SHP77 treated with DMSO at 0.1 percent for 48 hours (cell line): ENCODE data around the gene BTBD17.

Experiments
- DNase-seq: peaks from one replicate; lab custom pipeline; 2025; lab: John Stamatoyannopoulos, UW

The BTBD17 gene

DNA sequence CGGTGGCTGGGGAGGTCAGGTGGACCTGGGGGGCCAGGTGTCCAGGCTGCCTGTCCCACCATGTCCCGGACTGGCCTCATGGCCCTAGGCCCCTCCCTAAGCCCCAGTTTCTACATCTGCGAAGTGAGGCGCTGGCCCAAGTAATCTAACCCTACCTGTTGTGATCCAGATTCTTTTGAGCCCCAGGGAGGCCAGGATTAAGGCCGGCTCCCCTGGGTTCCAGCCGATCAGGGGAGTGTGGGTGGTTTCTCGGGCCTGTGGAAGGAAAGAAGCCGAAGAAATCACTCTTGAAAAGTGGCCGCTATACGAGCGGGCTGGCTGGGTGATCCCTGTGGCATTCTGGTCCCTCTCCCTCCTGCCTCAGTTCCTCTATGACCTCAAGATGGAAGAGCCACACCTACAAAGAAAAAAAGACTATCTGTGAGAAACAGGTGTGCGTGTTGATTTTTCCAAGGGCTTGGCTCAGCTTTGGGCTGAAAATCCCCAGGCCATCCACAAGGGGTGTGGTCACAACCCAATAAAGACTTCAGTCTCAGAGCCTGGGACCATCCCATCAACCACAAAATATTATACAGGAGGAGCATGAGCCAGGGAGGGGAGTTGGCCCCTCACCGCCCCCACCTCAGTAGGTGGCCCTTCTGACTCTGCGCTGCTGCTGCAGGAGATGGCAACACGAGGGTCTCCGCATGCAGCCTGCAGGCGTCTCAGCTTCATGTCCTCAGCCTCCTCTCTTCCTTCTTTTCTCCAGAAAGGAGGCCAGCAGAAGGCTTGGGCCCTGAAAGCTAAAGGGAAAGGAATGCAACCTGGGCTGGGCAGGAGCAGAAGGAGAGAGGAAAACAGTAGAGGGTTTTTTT, 25.9 kb upstream of the BTBD17 start:
- DNase-seq = no peak

DNA sequence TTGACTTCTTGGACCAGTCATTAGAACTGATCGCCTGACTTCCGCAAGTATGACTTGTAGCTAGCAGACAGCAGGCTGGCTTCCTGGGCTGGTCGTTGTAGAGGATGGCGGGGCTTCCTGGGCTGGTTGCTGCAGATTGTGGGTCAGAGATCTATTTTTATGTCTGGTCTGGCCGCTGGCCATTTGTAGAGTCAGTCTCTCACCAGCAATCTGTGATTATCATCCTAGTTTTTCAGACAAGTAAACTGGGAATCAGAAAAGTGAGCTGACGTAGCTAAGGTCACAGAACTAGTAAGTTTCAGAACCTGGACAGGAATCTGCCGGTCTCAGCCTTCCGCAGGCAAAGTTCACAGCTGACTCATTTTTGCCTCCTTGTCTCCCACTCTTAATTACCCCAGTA, 24.7 kb upstream of the BTBD17 start:
- DNase-seq = no peak

DNA sequence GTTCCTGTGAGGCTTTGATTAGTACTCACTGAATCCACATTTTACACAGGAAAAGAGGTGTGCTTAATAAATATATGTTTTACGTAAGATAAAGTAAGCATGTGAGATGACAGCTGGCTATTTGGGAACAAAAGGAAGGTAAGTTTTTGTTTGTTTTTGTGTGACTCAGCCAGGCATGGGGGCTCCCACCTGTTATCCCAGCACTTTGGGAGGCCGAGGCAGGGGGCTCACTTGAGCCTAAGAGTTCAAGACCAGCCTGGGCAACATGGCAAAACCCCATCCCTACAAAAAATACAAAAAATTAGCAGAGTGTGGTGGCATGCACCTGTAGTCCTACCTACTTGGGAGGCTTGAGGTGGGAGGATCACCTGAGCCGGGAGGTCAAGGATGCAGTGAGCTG, 23.5 kb upstream of the BTBD17 start:
- no peak for DNase-seq

- DNase-seq = no peak
Observed at GRCh38 chr17:74383141-74383540, 21.5 kb upstream of the BTBD17 start.

- no peak for DNase-seq
Observed at GRCh38 chr17:74380959-74381808, 19.5 kb upstream of the BTBD17 start.

DNA sequence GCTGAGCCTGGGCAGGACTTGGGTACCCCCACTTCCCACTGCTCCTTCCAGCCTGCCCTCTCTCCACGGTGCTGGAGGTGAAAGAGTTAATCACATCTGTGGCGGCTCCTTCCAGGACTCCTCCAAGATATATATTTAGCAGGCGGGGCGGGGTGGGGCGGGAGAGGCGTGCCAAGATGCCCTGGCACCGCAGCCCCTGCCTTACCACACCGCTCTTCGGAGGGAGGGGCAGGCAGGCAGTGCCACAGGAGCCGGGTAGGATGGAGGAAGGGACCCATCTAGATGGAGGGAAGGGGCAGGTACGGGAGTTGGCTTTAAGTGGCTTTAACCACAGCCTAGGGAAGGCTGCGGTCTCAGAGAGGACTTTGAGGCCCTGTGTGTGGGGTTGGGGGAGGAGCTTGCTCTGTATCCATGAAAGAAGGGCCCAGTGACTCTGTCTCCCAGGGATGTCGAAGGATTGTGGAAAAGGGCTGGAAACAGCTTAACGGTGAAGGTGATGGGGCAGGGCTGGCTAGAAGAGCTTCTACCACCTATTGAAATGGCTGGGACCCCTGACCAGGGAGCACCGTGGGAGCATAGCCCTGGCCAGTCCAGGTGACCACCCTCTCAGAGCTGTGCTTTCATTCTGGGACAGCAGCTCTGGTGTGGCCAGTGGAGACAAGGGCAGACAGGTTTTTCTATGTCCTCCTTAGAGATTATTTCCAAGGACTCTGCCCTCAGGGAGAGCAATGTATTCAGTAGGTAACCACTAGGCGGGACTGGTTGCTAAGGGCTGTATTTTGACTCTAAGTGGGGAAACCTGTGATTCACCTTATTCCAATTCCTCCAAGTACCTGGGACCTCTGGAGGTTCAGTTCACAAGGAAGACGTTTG, 18.7 kb upstream of the BTBD17 start:
- DNase-seq = no peak

- DNase-seq = peak; percentile 68
Observed at GRCh38 chr17:74379495-74380085, 17.9 kb upstream of the BTBD17 start.

DNA sequence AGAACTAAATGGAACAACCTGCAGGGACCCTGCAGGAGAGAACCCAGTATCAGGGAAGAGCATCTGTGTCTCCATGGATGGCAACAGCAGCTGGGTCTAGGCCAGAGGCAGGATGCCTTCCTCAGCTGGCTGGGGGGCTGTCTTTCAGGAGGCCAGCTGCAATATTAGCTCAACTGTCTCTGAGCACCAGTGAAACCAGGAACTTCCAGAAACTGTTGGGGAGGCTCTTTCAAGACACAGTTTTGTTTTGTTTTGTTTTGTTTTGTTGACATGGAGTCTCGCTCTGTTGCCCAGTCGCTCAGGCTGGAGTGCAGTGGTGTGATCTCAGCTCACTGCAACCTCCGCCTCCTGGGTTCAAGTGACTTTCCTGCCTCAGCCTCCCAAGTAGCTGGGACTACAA, 13.2 kb upstream of the BTBD17 start:
- DNase-seq = no peak

DNA sequence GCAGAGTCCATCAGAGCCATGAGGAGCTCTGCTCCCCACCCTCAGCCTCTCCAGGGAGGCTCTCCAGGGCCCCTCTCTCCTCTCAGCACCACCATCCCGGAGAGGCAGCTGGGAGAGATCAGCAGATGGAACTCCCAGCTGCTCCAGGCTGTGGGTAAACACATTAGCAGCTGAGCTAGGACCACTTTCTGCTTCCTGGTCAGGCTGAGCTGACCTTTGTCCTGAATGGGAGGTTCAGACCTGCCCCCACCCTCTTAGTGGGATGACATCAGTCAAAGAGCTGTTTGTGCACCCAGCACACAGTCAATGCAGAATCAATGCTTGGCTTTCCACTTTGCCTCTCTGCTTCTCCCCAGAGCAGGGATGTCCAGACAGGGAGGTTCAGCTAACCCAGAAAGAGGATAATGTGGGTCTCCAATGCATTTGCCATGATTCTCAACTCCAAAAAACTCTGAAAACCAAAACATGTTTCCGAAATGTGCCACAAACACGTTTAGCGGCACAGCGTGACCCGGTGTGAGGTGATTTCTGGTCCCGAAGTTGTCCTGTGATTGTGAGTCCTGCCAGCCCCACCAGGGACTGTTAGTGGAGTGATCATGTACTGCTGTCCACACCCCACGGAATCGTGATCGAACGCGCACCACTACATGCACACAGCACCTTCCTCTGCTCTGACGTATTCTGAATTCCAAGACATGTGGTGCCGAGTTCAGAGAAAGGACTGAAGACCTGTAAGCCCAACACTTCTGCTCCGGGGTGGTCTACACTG, 12.4 kb upstream of the BTBD17 start:
- DNase-seq = peak; percentile 89

DNA sequence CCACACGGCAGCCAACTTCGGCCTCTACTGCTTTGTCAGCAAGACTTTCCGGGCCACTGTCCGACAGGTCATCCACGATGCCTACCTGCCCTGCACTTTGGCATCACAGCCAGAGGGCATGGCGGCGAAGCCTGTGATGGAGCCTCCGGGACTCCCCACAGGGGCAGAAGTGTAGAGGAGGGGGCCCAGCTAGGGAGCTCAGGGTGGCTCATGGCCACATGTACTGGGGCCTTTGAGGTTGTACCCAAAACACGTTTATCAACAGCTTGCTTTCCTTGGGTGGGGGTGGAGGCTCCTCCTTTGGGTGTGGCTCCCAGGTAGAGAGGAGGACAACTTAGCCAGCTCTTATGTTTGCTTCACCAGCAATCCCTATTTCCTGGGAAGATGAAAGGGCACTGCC, 10.8 kb upstream of the BTBD17 start:
- no peak for DNase-seq

GRCh38 chr17:74371653-74372147, 10.0 kb upstream of the BTBD17 start:
- no peak for DNase-seq

- DNase-seq = no peak
Observed at GRCh38 chr17:74369665-74370490, 8.2 kb upstream of the BTBD17 start.

GRCh38 chr17:74369221-74369620, 7.6 kb upstream of the BTBD17 start:
- DNase-seq = no peak

DNA sequence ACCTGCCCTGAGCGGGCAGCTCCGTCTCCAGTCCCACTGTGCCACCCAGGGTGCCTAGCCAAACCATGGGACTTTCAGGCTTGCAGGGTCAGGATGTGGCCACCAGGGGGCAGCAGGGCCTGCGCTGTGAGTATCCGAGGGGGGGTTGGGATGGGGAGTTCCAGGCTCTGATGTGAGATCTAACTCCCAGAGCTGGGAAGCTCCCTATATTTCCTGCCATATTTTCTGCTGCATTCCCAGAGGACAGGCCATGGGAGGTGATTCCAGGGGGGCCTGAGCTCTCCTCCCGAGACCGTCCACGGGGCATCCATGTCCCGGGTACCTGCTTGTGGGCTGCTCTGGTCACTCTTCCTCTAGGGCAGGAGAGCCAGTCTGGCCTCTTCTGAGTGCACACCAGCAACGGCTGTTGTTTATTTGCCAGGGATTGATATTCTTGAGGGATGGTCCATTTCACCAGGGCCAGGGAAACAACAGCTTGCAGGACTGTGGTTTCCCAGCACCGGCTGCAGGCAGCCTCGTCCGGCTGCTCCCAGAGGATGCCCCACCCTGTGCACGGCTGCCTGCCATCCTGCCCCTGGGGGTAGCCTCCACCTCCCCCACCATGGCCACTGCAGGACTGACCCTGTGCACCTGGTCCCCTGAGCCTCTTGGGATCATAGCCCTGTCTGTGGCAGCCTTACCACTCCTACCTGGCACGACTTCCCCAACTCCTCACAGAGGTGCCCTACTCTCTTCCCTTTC, 6.8 kb upstream of the BTBD17 start:
- peak; percentile 34 for DNase-seq

- no peak for DNase-seq
Observed at GRCh38 chr17:74367206-74367605, 5.5 kb upstream of the BTBD17 start, which contains the start of gene GPR142. Gene GPR142 (plus strand): TSS chr17:74367506. CDS start chr17:74369541, 2,035 bp downstream.

- DNase-seq = no peak
Observed at GRCh38 chr17:74362810-74363498, 1.3 kb upstream of the BTBD17 start.

DNA sequence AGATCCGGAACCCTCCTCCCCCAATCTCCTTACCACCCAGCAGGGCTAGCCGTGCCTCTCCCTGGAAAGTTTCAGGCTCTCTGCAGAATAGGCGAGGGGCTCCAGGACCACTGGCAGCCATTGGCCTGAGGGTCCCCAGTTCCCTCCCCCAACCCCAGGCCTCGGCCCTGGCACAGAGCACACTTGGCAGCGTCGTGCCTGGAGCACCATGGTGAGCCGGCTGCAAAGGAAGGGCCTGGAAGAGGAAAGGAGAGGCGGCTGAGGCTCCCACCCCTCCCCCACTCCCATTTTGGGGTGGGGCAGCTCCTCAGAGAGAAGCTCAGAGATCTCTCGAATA, 369 bp upstream of the BTBD17 start:
- no peak for DNase-seq

- no peak for DNase-seq
Observed at GRCh38 chr17:74360899-74361229, 804 bp downstream of the BTBD17 start.

GRCh38 chr17:74359916-74360315, 1.8 kb downstream of the BTBD17 start:
- DNase-seq = no peak
